Stimulated activated CD4-positive, alpha-beta T cell treated with anti-CD3 and anti-CD28 coated beads, TNF-alpha, amount 100 ng/mL, for 4 hours (primary cell): ENCODE results near the gene CATSPERZ.

Experiments used
- DNase-seq, 3 experiments: peaks; one replicate each; pipeline ENCODE4 v3.0.0-alpha.2; 2020; ENCODE audit warnings: low read depth in 3 of 3

CATSPERZ gene

DNA sequence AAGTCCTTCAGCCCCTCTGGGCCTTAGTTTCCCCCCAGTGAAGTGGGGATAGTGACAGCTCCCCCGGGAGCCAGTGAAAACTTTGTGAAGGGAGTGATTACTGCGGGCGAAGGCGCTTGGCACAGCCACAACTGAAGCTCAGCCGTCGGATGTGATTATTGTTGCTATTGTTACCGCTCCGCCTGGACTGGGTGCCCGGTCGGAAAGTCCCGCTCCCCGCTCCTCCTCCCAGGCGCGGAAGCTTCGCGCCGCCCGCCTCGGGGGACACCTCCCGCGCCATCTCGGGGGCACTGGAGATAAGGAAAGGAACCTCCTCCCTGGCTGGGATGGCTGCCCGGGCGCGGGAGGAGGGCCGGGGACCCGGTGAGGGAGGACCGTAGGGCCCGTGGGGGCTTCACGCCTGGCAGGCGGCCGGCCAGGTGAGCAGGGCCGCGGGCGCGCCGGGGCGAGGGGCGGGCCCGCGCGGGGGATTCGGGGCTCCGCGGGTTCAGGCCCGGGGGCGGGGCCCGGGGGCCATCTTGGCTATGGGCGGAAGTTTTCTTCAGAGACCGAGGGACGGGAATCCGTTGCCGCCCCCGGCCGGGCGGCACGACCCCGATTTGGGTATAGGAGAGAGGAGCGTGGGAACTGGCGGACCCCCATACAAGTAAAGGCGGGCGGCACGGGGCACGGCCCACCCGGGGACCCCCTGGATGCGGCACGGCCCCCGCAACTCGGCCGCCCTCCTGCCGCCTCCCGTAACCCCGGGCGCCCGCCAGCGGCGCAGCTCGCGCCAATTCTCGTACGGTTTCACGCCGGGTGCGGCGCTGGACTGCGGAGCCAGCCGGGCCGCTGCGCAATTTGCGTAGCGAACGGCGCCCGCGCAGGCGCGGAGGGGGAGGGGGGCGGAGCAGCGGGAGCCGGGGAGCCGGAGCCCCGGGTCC lies 14.9 kb upstream of the CATSPERZ start, which contains the start of gene GPR137:
TSS of gene GPR137 (plus strand) at position 887 of the 923 bp plus-strand sequence. CDS start 677 bp downstream, outside the sequence.
- peak; percentile 84 to 94 (median 87) for DNase-seq

- DNase-seq: no peak
Observed at GRCh38 chr11:64285885-64286800, 14.0 kb upstream of the CATSPERZ start.

DNA sequence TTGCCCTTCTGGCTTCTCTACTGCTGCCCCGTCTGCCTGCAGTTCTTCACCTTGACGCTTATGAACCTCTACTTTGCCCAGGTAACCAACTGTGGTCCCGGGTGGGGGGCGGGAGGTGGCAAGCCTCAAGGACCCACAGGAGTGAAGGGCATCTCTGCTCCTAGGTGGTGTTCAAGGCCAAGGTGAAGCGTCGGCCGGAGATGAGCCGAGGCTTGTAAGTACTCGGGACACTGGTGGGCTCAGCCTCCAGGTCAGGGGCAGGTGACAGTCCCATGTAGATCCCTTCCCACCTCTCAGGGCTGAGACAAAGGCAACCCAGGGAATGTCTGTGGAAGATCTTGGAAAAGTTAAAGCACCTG lies 13.4 kb upstream of the CATSPERZ start:
- no peak for DNase-seq

DNA sequence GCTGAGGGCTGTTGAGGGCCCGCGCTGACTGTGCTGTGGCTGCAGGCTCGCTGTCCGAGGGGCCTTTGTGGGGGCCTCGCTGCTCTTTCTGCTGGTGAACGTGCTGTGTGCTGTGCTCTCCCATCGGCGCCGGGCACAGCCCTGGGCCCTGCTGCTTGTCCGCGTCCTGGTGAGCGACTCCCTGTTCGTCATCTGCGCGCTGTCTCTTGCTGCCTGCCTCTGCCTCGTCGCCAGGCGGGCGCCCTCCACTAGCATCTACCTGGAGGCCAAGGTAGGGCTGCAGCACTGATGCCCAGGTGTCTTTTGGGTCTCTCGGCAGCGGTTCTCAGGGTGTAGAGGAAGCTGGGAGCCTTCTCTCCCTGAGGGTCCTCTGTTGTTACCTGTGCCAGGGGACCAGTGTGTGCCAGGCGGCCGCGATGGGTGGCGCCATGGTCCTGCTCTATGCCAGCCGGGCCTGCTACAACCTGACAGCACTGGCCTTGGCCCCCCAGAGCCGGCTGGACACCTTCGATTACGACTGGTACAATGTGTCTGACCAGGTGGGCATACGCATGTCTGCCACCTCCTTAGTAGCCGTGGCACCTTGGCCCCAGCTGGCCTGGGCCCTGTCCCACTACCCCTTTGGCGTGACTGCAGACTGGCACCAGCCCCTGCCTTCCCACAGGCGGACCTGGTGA lies 12.3 kb upstream of the CATSPERZ start:
- DNase-seq: no peak

DNA sequence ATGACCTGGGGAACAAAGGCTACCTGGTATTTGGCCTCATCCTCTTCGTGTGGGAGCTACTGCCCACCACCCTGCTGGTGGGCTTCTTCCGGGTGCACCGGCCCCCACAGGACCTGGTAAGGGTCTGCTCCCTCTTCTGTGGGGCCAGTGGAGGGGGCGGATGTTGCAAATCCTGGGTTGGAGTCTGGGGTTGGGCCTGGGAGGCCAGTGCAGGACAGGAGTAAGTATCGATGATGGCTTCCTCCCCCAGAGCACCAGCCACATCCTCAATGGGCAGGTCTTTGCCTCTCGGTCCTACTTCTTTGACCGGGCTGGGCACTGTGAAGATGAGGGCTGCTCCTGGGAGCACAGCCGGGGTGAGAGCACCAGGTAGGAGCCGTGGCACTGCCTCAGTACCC lies 11.8 kb upstream of the CATSPERZ start:
- no peak for DNase-seq

GRCh38 chr11:64289002-64289564 lies 11.1 kb upstream of the CATSPERZ start:
- DNase-seq: no peak

DNA sequence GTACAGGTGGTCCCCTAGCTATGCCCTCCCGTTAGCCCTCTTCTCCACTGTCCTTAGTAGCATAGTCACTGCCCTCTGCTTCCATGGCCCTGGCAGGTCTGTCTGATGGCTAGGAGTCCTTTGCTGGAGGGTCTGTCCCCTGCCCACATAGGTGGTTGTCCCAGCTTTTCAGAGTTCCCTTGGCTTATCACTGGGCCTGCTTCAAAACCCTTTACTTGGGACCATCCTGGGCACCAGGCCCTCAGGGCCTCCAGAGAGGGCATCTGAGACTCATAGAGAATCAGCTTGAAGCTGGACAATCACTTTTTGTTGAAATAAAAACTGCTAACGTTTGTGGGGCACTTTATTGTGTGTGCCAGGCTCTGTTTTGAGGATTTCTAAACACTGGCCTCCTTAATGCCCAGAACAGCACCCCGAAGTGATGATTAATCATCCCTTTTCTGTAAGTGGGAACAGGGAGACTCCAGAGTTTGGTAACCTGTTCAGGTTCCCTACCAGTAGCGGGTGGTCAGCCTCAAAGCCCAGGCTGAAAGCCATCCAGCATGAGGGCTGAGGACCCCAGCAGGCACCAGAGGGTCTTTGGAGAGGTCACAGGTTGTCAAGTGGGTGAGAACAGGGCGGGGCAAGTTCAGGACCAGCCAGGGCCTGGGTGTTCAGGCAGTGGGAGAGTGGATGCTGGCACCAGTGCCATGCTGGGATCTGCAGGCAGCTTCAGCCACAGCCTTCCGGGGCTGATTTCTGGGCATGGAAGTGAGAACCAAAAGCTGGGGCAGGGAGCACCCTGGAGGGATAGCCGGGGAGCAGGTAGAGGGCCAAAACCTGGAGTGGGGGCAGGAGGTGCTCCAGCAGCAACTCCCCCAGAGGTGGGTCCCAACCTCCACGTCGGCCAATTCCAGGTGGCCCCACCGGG lies 9.6 kb upstream of the CATSPERZ start:
- no peak for DNase-seq

DNA sequence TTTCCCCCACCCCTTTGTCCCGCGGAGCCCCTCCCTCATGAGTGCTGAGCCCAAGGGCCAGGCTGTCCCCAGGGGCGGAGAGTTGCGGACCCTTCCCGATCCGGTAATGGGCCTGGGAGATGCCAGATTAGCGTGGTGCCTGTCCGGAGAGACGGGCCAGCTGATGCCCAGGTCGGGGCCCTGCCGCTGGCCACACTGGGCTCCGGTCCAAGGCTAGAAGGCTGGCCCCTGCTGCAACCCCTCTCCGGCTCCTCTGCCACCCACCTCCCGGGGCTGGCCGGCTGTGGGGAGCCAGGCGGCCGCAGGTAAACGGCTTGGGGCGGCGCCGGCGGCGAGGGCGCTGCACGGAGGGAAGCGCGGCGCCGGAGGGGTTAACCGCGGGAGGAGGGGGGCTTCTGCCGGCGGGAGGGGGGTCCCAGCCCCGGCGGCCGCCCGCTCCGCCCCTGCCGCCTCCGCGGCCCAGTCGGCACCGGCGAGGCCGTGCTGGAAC lies 8.9 kb upstream of the CATSPERZ start, which contains the start of gene KCNK4:
TSS of gene KCNK4 (plus strand) at position 41 of the 490 bp plus-strand sequence. CDS start 1,717 bp downstream, outside the sequence.
- no peak for DNase-seq

GRCh38 chr11:64291752-64292459 lies 8.3 kb upstream of the CATSPERZ start:
- no peak for DNase-seq

DNA sequence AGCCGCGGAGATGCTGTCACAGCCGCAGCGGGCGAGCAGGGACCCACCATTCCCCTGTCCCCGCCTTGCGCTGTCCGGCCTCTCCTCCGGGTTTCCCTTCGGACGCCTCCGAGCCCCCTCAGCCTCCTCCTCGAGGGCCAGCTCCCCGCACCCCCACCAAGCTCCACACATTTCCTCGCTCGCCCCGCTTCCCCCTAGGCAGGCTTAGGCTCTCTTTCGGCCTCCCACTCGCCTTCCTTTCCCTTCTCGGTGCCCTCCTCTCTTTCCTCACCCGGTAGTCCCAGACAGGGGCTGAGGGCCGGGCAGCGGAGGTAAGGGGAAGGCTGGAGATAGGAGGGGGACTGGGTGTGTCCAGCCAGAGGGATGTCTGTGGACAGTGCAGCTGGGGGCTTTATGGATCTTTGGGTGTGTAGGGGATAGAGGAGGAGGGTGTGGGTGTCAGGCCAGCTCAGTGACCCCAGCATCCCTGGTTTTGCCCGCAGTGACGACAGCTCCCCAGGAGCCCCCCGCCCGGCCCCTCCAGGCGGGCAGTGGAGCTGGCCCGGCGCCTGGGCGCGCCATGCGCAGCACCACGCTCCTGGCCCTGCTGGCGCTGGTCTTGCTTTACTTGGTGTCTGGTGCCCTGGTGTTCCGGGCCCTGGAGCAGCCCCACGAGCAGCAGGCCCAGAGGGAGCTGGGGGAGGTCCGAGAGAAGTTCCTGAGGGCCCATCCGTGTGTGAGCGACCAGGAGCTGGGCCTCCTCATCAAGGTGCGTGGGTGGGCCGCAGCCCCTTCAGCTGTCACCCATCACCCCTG lies 7.5 kb upstream of the CATSPERZ start:
- no peak for DNase-seq

- no peak for DNase-seq
Observed at GRCh38 chr11:64294774-64295173, 5.4 kb upstream of the CATSPERZ start.

GRCh38 chr11:64295760-64296159 lies 4.4 kb upstream of the CATSPERZ start:
- no peak for DNase-seq

DNA sequence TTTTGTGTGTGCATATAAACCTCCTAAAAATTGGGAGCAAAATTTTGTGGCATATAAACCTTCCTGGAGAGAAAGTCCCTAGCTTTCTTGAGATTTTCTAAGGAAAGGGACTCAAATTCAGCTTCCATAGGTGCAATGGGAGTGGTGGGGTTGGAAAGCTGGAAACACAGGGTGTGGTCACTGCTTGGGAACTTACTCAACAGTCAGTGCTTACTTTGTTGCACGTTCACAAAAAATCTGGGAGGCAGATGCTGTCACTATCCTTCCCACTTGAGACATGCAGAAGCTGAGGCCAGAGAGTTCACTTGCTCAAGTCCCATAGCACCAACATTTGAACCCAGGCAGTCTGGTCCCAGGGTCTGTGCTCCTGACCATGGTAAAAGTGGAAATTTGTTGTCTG lies 3.9 kb upstream of the CATSPERZ start:
- no peak for DNase-seq

DNA sequence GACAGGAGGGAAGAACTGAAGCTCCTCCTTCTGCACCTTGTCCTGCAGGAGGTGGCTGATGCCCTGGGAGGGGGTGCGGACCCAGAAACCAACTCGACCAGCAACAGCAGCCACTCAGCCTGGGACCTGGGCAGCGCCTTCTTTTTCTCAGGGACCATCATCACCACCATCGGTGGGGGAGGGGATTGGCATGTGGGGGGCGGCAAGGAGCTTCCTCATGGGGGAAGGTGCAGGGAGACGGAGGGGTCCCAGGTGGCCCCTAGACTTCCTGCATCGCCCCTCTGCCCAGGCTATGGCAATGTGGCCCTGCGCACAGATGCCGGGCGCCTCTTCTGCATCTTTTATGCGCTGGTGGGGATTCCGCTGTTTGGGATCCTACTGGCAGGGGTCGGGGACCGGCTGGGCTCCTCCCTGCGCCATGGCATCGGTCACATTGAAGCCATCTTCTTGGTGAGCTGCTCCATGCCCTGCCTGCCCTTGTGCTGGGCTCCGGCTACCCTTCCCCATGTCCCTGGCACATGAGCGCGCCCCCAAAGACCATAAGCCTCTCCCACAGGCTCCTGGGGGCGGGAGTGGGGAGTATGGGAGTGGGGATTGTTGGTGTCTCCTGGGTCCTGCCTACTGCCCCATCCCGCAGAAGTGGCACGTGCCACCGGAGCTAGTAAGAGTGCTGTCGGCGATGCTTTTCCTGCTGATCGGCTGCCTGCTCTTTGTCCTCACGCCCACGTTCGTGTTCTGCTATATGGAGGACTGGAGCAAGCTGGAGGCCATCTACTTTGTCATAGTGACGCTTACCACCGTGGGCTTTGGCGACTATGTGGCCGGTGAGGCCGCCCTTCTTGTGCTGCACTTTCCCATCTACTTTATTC lies 3.1 kb upstream of the CATSPERZ start:
- no peak for DNase-seq

- DNase-seq: no peak
Observed at GRCh38 chr11:64297699-64298358, 2.3 kb upstream of the CATSPERZ start.

- DNase-seq: no peak
Observed at GRCh38 chr11:64298966-64299846, 952 bp upstream of the CATSPERZ start.
